K562 (cell line): Measurements from ENCODE around the gene PIK3R1. TPM values are rescaled to one million over a fixed set of nuclear protein-coding genes. Genes with fewer than 3 reads are reported as not detected.

Experiments used
- ATAC-seq: fragments of 200-7000 bp; cut with Tn5 transposase; 3 replicates; pipeline ENCODE4 v1.9.1; 2020; ENCODE audit warnings: moderate library complexity
- BruUV-seq: library from RNA; stranded (reverse); fragments of 400-500 nt; replicated peaks from 2 replicates; lab custom pipeline; 2021; lab: Mats Ljungman, UMichigan
- CTCF ChIA-PET: fragments of 300-600 bp; formaldehyde crosslinking; extraction: SDS; loops from one replicate; lab custom pipeline; 2021; ENCODE audit warnings: low intra/inter-chr PET ratio; lab: Yijun Ruan, JAX
- POLR2A ChIA-PET: fragments of 300-600, 350-650 bp; sonication (Branson Sonifier 250); formaldehyde crosslinking; extraction: SDS; loops from one replicate; lab custom pipeline; 2021; ENCODE audit warnings: antibody characterized with exemption, inconsistent platforms; lab: Yijun Ruan, JAX
- DNase-seq, 4 experiments: peaks; one replicate each; pipeline versions ENCODE4 v3.0.0 to v3.0.0-alpha.2; 2011 to 2018; ENCODE audit warnings: low spot score in 3 of 4, mixed read lengths in 3 of 4; ENCODE audit errors: extremely low read depth in 1 of 4
- FAIRE-seq: peaks from 2 replicates; lab custom pipeline; 2011; peaks lifted over from hg19 to GRCh38; lab: Jason Lieb, UNC
- H2AFZ ChIP-seq: 2 replicates; pipeline ENCODE4 v1.6.0; 2011; ENCODE audit warnings: low read depth, low read length, control low read depth, inconsistent platforms
- H3K27ac ChIP-seq: fragments of 200-600 bp; 3 replicates; pipeline ENCODE4 v1.8.0; 2011; ENCODE audit warnings: low read depth, mild to moderate bottlenecking, control low read depth, inconsistent platforms, low read length, moderate library complexity, mixed read lengths; ENCODE audit errors: extremely low read depth
- H3K27me3 ChIP-seq, 2 experiments: fragments of 300-600 bp in 1 of 2; 2 replicates in 1 of 2; 3 replicates in 1 of 2; pipeline versions ENCODE4 v1.6.0 to v1.8.0; 2011; ENCODE audit warnings: inconsistent platforms in 2 of 2, low read length in 2 of 2, mild to moderate bottlenecking in 1 of 2, mixed read lengths in 1 of 2, moderate library complexity in 1 of 2; ENCODE audit not compliant: control insufficient read depth in 2 of 2, insufficient read depth in 2 of 2
- H3K36me3 ChIP-seq: fragments of 300-600 bp; 3 replicates; pipeline ENCODE4 v1.8.0; 2011; ENCODE audit warnings: mild to moderate bottlenecking, low read length, inconsistent platforms; ENCODE audit not compliant: control insufficient read depth, insufficient read depth
- H3K4me1 ChIP-seq, 2 experiments: fragments of 200-600 bp in 1 of 2; replicated peaks in 1 of 2; 2 replicates in 1 of 2; 3 replicates in 1 of 2; pipeline versions ENCODE4 v1.5.1 to v1.8.0; 2011; ENCODE audit warnings: inconsistent platforms in 2 of 2, low read length in 2 of 2, mild to moderate bottlenecking in 1 of 2, mixed read lengths in 1 of 2, moderate library complexity in 1 of 2; ENCODE audit not compliant: control insufficient read depth in 2 of 2, insufficient read depth in 2 of 2
- H3K4me2 ChIP-seq: 2 replicates; pipeline ENCODE4 v1.6.1; 2011; ENCODE audit warnings: low read length, control low read depth, inconsistent platforms, mixed read lengths; ENCODE audit not compliant: insufficient read depth
- H3K4me3 ChIP-seq: fragments of 200-600 bp; sonication (generic), shearing (Covaris generic); 2 replicates; pipeline ENCODE4 v1.5.1; 2016; ENCODE audit warnings: control low read depth, inconsistent platforms
- H3K79me2 ChIP-seq: fragments of 200-600 bp; 3 replicates; pipeline ENCODE4 v1.8.0; 2011; ENCODE audit warnings: low read length, inconsistent platforms; ENCODE audit not compliant: control insufficient read depth, insufficient read depth
- H3K9ac ChIP-seq, 2 experiments: 2 replicates each; pipeline versions ENCODE4 v1.6.0 to v1.6.1; 2011; ENCODE audit warnings: low read depth in 2 of 2, low read length in 2 of 2, control low read depth in 1 of 2, inconsistent platforms in 1 of 2, mild to moderate bottlenecking in 1 of 2, mixed read lengths in 1 of 2; ENCODE audit not compliant: insufficient read depth in 1 of 2
- H3K9me1 ChIP-seq: one replicate; pipeline ENCODE4 v1.6.0; 2011; ENCODE audit warnings: inconsistent platforms, mild to moderate bottlenecking, low read length, moderate library complexity; ENCODE audit not compliant: control insufficient read depth, insufficient read depth
- H3K9me3 ChIP-seq: replicated peaks from 2 replicates; pipeline ENCODE4 v1.5.1; 2011; ENCODE audit warnings: low read depth, low read length, inconsistent platforms; ENCODE audit not compliant: control insufficient read depth, insufficient read depth
- H4K20me1 ChIP-seq: replicated peaks from 2 replicates; pipeline ENCODE4 v1.6.1; 2011; ENCODE audit warnings: low read length, inconsistent platforms, mixed read lengths; ENCODE audit not compliant: control insufficient read depth, insufficient read depth
- DACH1 ChIP-seq: fragments of 450-650 bp; IDR thresholded peaks from 2 replicates; pipeline ENCODE4 v1.6.1; 2018; ENCODE audit not compliant: partially characterized antibody
- GTF2E2 ChIP-seq: fragments of 200-800 bp; sonication (Bioruptor generic); IDR thresholded peaks from 2 replicates; pipeline ENCODE4 v1.6.1; 2016; ENCODE audit warnings: missing genetic modification characterization, missing compliant biosample characterization
- HNRNPK ChIP-seq: fragments of 200-400 bp; formaldehyde crosslinking; IDR thresholded peaks from one replicate; pipeline ENCODE4 v1.6.1; 2018; ENCODE audit warnings: mild to moderate bottlenecking, low read depth, low read length; ENCODE audit not compliant: poor library complexity, severe bottlenecking
- NKRF ChIP-seq: fragments of 450-650 bp; IDR thresholded peaks from 2 replicates; pipeline ENCODE4 v1.6.1; 2016; ENCODE audit warnings: borderline replicate concordance
- OTX1 ChIP-seq: fragments of 450-650 bp; formaldehyde crosslinking; IDR thresholded peaks from 2 replicates; pipeline ENCODE4 v1.4.0; 2022; ENCODE audit warnings: mild to moderate bottlenecking
- RNF219 ChIP-seq: fragments of 250-450 bp; sonication (Bioruptor Pico); IDR thresholded peaks from 2 replicates; pipeline ENCODE4 v1.5.0; 2022; ENCODE audit warnings: mild to moderate bottlenecking
- SIN3A ChIP-seq, 2 experiments: fragments of 150-350 bp in 1 of 2; IDR thresholded peaks; 2 replicates each; pipeline ENCODE4 v1.6.1; 2011 to 2016; ENCODE audit warnings: borderline replicate concordance in 2 of 2, low read depth in 2 of 2, low read length in 2 of 2, mild to moderate bottlenecking in 2 of 2, moderate library complexity in 2 of 2; ENCODE audit not compliant: control insufficient read depth in 1 of 2
- SIN3B ChIP-seq: fragments of 450-650 bp; IDR thresholded peaks from 2 replicates; pipeline ENCODE4 v1.6.1; 2017; ENCODE audit warnings: low read depth, mild to moderate bottlenecking, moderate library complexity
- ZNF551 ChIP-seq: fragments of 250-450 bp; sonication (Bioruptor Pico); IDR thresholded peaks from 2 replicates; pipeline ENCODE4 v1.5.0; 2021; ENCODE audit warnings: mild to moderate bottlenecking, moderate library complexity
- WGBS: fragments of 100-300 bp; shearing (Covaris generic); methylation state at CpG from one replicate; pipeline ENCODE4 v1.1.6; 2016; ENCODE audit warnings: low coverage, mixed read lengths; ENCODE audit not compliant: insufficient coverage; ENCODE audit errors: missing lambda C conversion rate; 5-methylcytosine and 5-hydroxymethylcytosine counted together
- in situ Hi-C: fragments of 300-500 bp; cut with MboI; formaldehyde crosslinking; loops from 4 replicates; pipeline ENCODE4 v1.15.0; 2018; ENCODE audit warnings: inconsistent platforms, mixed read lengths
- intact Hi-C: fragments of 100-400 bp; cut with micrococcal nuclease; formaldehyde crosslinking; loops from 2 replicates; pipeline ENCODE4 v1.14.2; 2022
- polyA plus RNA-seq, 8 experiments: library from polyadenylated mRNA; depleted of rRNA in 4 of 8; stranded (reverse) in 5 of 8; unstranded in 3 of 8; fragments of >200 nt; fragmentation: Nextera tagmentation in 2 of 8; fragmentation: Illumina TruSeq in 1 of 8; extraction: Ambion mirVana in 2 of 8; extraction: Trizol in 1 of 8; gene quantifications; 2 replicates each; pipeline versions ENCODE4 v1.2.1 to v1.2.3, GENCODE V29; 2011 to 2014; ENCODE audit warnings: inconsistent platforms in 1 of 8, missing spikeins in 1 of 8
- total RNA-seq, 7 experiments: library from RNA; depleted of rRNA in 6 of 7; stranded (reverse); fragments of >200 nt in 6 of 7; fragmentation: Illumina TruSeq in 2 of 7; extraction: Trizol in 2 of 7; gene quantifications; 2 replicates each; pipeline versions ENCODE4 v1.2.1 to v1.2.3, GENCODE V29; 2011 to 2021; ENCODE audit warnings: low replicate concordance in 1 of 7

PIK3R1 gene
- total and polyA plus RNA-seq, 9 of the 15 experiments (the other 6 are each of a cell fraction or from before 2014, with no cell fraction given): 1.1 to 9.7 (median 4.8) TPM

GRCh38 chr5:68255305-68256120 lies 40.0 kb downstream of the PIK3R1 start:
- ChIA-PET POLR2A (no interaction called here), CTCF (no interaction called here)
- H4K20me1 ChIP-seq: no peaks in the 10 kb centered on the region
- no peak overlapping the region for H3K4me3 ChIP-seq
- H3K9me3 ChIP-seq: no peaks in the 10 kb centered on the region
- TF ChIP-seq RNF219 (CRISPR knock-in tag): no peak
- TF ChIP-seq NKRF: no peak
- TF ChIP-seq SIN3B: no peak
- TF ChIP-seq SIN3A (IDR thresholded peaks at IDR 0.05; ENCODE audit: borderline replicate concordance in 2 of 2, control insufficient read depth in 1 of 2, low read depth in 2 of 2, low read length in 2 of 2): no peak
- TF ChIP-seq GTF2E2: no peak
- TF ChIP-seq ZNF551 (CRISPR knock-in tag): no peak
- TF ChIP-seq HNRNPK: no peak
- TF ChIP-seq OTX1 (CRISPR knock-in tag): no peak
- TF ChIP-seq DACH1: no peak
- DNase-seq (no peak), ATAC-seq (no peak), FAIRE-seq (no peak)
- H3K9me1 ChIP-seq: no peaks in the 10 kb centered on the region
- H3K4me2 ChIP-seq: no peak overlapping the region
- no peak overlapping the region for H3K9ac ChIP-seq
- H3K27me3 ChIP-seq: no peaks in the 10 kb centered on the region
- 23% methylated on average over 6 of the region's 6 CpGs for WGBS
- no peaks in the 10 kb centered on the region for H3K79me2 ChIP-seq
- no peaks in the 10 kb centered on the region for H3K36me3 ChIP-seq
- no peaks in the 10 kb centered on the region for H3K4me1 ChIP-seq
- H2AFZ ChIP-seq: no peak overlapping the region
- intact Hi-C loops: no loop called here
- in situ Hi-C loops: loop anchor here (10.0 kb wide), 1 partner anchor 1011 kb away; no protein-coding TSS in a partner anchor
- H3K27ac ChIP-seq: no peak overlapping the region
- no TSS peak for BruUV-seq
